PC-9 (cell line): ENCODE data around the gene DDX49. TPM values are rescaled to one million over a fixed set of nuclear protein-coding genes. Genes with fewer than 3 reads are reported as not detected.

Source experiments
- BruUV-seq: library from RNA; stranded (reverse); fragments of 400-500 nt; replicated peaks from 2 replicates; lab custom pipeline; 2021; lab: Mats Ljungman, UMichigan
- CTCF ChIA-PET: fragments of 300-600 bp; sonication (Branson Sonifier 250); formaldehyde crosslinking; loops from one replicate; lab custom pipeline; 2022; ENCODE audit warnings: antibody characterized with exemption; lab: Charles Lee
- POLR2A ChIA-PET: fragments of 300-600 bp; sonication (Branson Sonifier 250); formaldehyde crosslinking; loops from one replicate; lab custom pipeline; 2022; ENCODE audit warnings: antibody characterized with exemption; ENCODE audit not compliant: unreplicated experiment; lab: Charles Lee
- DNase-seq, 2 experiments: peaks; one replicate each; pipeline versions ENCODE4 v3.0.0 to v3.0.0-alpha.2; 2015 to 2022; ENCODE audit warnings: mixed read lengths in 1 of 2
- H2AFZ ChIP-seq: fragments of 200-600 bp; sonication (generic); 2 replicates; pipeline ENCODE4 v1.8.1; 2017; ENCODE audit warnings: antibody characterized with exemption
- H3F3A ChIP-seq: fragments of 200-600 bp; sonication (generic); 2 replicates; pipeline ENCODE4 v1.8.1; 2017; ENCODE audit warnings: antibody characterized with exemption, mild to moderate bottlenecking, low read depth; ENCODE audit not compliant: insufficient read depth
- H3K27ac ChIP-seq: fragments of 200-600 bp; sonication (generic); 2 replicates; pipeline ENCODE4 v1.6.1; 2016; ENCODE audit warnings: mixed run types
- H3K27me3 ChIP-seq: fragments of 200-600 bp; sonication (generic); 2 replicates; pipeline ENCODE4 v1.6.1; 2016; ENCODE audit warnings: low read depth, mixed run types; ENCODE audit not compliant: insufficient read depth
- H3K36me3 ChIP-seq: fragments of 200-600 bp; sonication (generic); 2 replicates; pipeline ENCODE4 v1.6.1; 2016; ENCODE audit warnings: low read depth, mixed run types
- H3K4me1 ChIP-seq: fragments of 200-600 bp; sonication (generic); replicated peaks from 2 replicates; pipeline ENCODE4 v1.6.1; 2016; ENCODE audit warnings: mixed run types; ENCODE audit not compliant: insufficient read depth
- H3K4me2 ChIP-seq: fragments of 200-600 bp; sonication (generic); 2 replicates; pipeline ENCODE4 v1.6.1; 2017; ENCODE audit warnings: mixed run types
- H3K4me3 ChIP-seq: fragments of 200-600 bp; sonication (generic); 2 replicates; pipeline ENCODE4 v1.6.1; 2016; ENCODE audit warnings: mixed run types
- H3K79me2 ChIP-seq: fragments of 200-600 bp; sonication (generic); 2 replicates; pipeline ENCODE4 v1.6.1; 2017; ENCODE audit warnings: low read depth, mixed run types
- H3K9me2 ChIP-seq: fragments of 200-600 bp; sonication (generic); 2 replicates; pipeline ENCODE4 v1.8.1; 2017; ENCODE audit warnings: mild to moderate bottlenecking; ENCODE audit not compliant: insufficient read depth
- H3K9me3 ChIP-seq: fragments of 200-600 bp; sonication (generic); 2 replicates; pipeline ENCODE4 v1.8.1; 2016; ENCODE audit warnings: low read depth; ENCODE audit not compliant: insufficient read depth
- H4K20me1 ChIP-seq: fragments of 200-600 bp; sonication (generic); 2 replicates; pipeline ENCODE4 v1.8.1; 2017; ENCODE audit not compliant: insufficient read depth
- CTCF ChIP-seq: fragments of 200-600 bp; sonication (generic); conservative IDR thresholded peaks from 2 replicates; pipeline ENCODE4 v1.6.1; 2017; ENCODE audit warnings: mixed run types, antibody characterized with exemption, mild to moderate bottlenecking, moderate library complexity
- EZH2 ChIP-seq: fragments of 200-600 bp; sonication (generic); IDR thresholded peaks from 2 replicates; pipeline ENCODE4 v1.8.0; 2017; ENCODE audit warnings: antibody characterized with exemption, low read depth
- intact Hi-C: fragments of 100-400 bp; cut with micrococcal nuclease; formaldehyde crosslinking; loops from one replicate; pipeline ENCODE4 v1.10.0; 2022; ENCODE audit not compliant: unreplicated experiment
- total RNA-seq: library from RNA; stranded (reverse); gene quantifications from 2 replicates; pipeline ENCODE4 v1.2.3, GENCODE V29; 2021

DDX49 gene
- total RNA-seq, 1 experiment from 2014 or later = 41.2 TPM

GRCh38 chr19:18948075-18948975, 28.8 kb downstream of the DDX49 start:
- ChIA-PET POLR2A (interaction anchor here (0.6 kb wide), 1 partner anchor 29 kb away, joined by 3 read pairs; the partner anchor contains the start of genes COPE and DDX49), CTCF (interaction anchor here (0.6 kb wide), 1 partner anchor 39 kb away, joined by 4 read pairs; no protein-coding TSS in a partner anchor)
- Histone ChIP-seq H3K4me3 (no peak overlapping the region), H4K20me1 (no peaks in the 10 kb centered on the region), H3K27me3 (no peaks in the 10 kb centered on the region), H3K36me3 (no peaks in the 10 kb centered on the region), H3K27ac (no peak overlapping the region), H3K79me2 (no peaks in the 10 kb centered on the region), H3K9me2 (no peaks in the 10 kb centered on the region), H3K9me3 (no peaks in the 10 kb centered on the region), H3K4me1 (peaks cover 26% of the 10 kb centered on the region), H2AFZ (no peak overlapping the region), H3K4me2 (no peak overlapping the region), H3F3A (peaks cover 51% of the 10 kb centered on the region)
- no TSS peak for BruUV-seq
- intact Hi-C loops = no loop called here
- TF ChIP-seq CTCF = no peak
- TF ChIP-seq EZH2 = no peak
- no peak for DNase-seq

GRCh38 chr19:18948976-18949356, 29.5 kb downstream of the DDX49 start:
- Histone ChIP-seq H3K4me3 (no peak overlapping the region), H3K4me2 (no peak overlapping the region), H2AFZ (no peak overlapping the region), H3K4me1 (peaks cover 31% of the 10 kb centered on the region), H3K79me2 (no peaks in the 10 kb centered on the region), H3K36me3 (no peaks in the 10 kb centered on the region), H3F3A (peaks cover 55% of the 10 kb centered on the region), H3K9me2 (no peaks in the 10 kb centered on the region), H4K20me1 (no peaks in the 10 kb centered on the region), H3K9me3 (no peaks in the 10 kb centered on the region), H3K27ac (no peak overlapping the region), H3K27me3 (no peaks in the 10 kb centered on the region)
- ChIA-PET CTCF (no interaction called here), POLR2A (interaction anchor here (0.6 kb wide), 1 partner anchor 30 kb away, joined by 3 read pairs; the partner anchor contains the start of genes COPE and DDX49)
- BruUV-seq = no TSS peak
- DNase-seq = no peak
- no peak for TF ChIP-seq CTCF
- TF ChIP-seq EZH2 = no peak
- intact Hi-C loops = no loop called here

- Histone ChIP-seq H3K9me3 (no peaks in the 10 kb centered on the region), H3K27ac (no peak overlapping the region), H3K27me3 (no peaks in the 10 kb centered on the region), H3K36me3 (no peaks in the 10 kb centered on the region), H3K79me2 (no peaks in the 10 kb centered on the region), H3K4me3 (no peak overlapping the region), H4K20me1 (no peaks in the 10 kb centered on the region), H3K4me1 (peaks cover 31% of the 10 kb centered on the region), H3F3A (peaks cover 48% of the 10 kb centered on the region), H3K9me2 (no peaks in the 10 kb centered on the region), H3K4me2 (no peak overlapping the region), H2AFZ (no peak overlapping the region)
- ChIA-PET POLR2A (no interaction called here), CTCF (no interaction called here)
- TF ChIP-seq EZH2 (no peak), CTCF (no peak)
- intact Hi-C loops = no loop called here
- DNase-seq = no peak
- BruUV-seq = no TSS peak
Observed at GRCh38 chr19:18949858-18950257, 30.3 kb downstream of the DDX49 start.
